ENCODE results near the gene GFRAL. TPM values are rescaled to one million over a fixed set of nuclear protein-coding genes. Genes with fewer than 3 reads are reported as not detected.
"Not testable (repeated sequence)": the region's sequence is repeated elsewhere in the genome, so short reads cannot be mapped to it uniquely, and the experiment has no call there.

GFRAL gene
- total RNA-seq, 4 donors from 2014 or later: not detected

- WGBS, 2 donors: 72 to 83% methylated on average over 2 of the region's 2 CpGs
- TF ChIP-seq POLR2A (IDR thresholded peaks at IDR 0.05): no peak
- no peak for TF ChIP-seq CTCF (IDR thresholded peaks at IDR 0.05)
- H3K27ac ChIP-seq: no peak overlapping the region
- H3K36me3 ChIP-seq: no peaks in the 10 kb centered on the region
- no peak for DNase-seq
- no peak overlapping the region for H3K4me3 ChIP-seq
- H3K4me1 ChIP-seq: no peaks in the 10 kb centered on the region
- no peaks in the 10 kb centered on the region for H3K9me3 ChIP-seq
- intact Hi-C loops (cut with DNase I): no loop called here
- H3K27me3 ChIP-seq: no peaks in the 10 kb centered on the region
These were observed 36.5 kb upstream of the GFRAL start for GRCh38 chr6:55290736-55291135.

GRCh38 chr6:55293116-55293515 is 34.2 kb upstream of the GFRAL start:
- H3K9me3 ChIP-seq: no peaks in the 10 kb centered on the region
- intact Hi-C loops (cut with DNase I): no loop called here
- no peak overlapping the region for H3K4me3 ChIP-seq
- 37 to 56% methylated on average over 2 of the region's 2 CpGs for WGBS, 2 donors
- no peaks in the 10 kb centered on the region for H3K36me3 ChIP-seq
- no peak for DNase-seq
- TF ChIP-seq POLR2A (IDR thresholded peaks at IDR 0.05): no peak
- TF ChIP-seq CTCF (IDR thresholded peaks at IDR 0.05): peak in 1 of 6 experiments; percentile 22
- H3K4me1 ChIP-seq: no peaks in the 10 kb centered on the region
- H3K27me3 ChIP-seq: no peaks in the 10 kb centered on the region
- no peak overlapping the region for H3K27ac ChIP-seq

DNA sequence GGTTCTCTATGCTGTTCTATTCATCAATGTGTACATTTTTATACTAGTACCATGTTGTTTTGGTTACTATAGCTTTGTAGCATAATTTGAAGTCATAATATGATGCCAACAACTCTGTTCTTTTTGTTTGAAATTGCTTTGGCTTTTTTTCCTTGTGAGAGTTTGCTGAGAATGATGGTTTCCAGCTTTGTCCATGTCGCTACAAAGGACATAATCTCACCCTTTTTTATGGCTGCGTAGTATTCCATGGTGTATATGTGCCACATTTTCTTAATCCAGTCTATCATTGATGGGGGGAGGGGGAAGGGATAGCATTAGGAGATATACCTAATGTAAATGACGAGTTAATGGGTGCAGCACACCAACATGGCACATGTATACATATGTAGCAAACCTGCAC is 30.1 kb upstream of the GFRAL start:
- H3K27me3 ChIP-seq; H3K36me3 ChIP-seq; DNase-seq; H3K4me3 ChIP-seq; H3K9me3 ChIP-seq; H3K4me1 ChIP-seq; H3K27ac ChIP-seq; intact Hi-C loops (cut with DNase I): not testable (repeated sequence)
- WGBS, 2 donors: 84 to 90% methylated on average over 3 of the region's 3 CpGs

GRCh38 chr6:55299286-55299985 is 27.8 kb upstream of the GFRAL start:
- H3K4me1 ChIP-seq: no peaks in the 10 kb centered on the region
- H3K27me3 ChIP-seq: no peaks in the 10 kb centered on the region
- no peak overlapping the region for H3K4me3 ChIP-seq
- intact Hi-C loops (cut with DNase I): no loop called here
- DNase-seq: no peak
- WGBS, 2 donors: 78 to 83% methylated on average over 5 of the region's 5 CpGs
- no peak overlapping the region for H3K27ac ChIP-seq
- H3K9me3 ChIP-seq: no peaks in the 10 kb centered on the region
- no peaks in the 10 kb centered on the region for H3K36me3 ChIP-seq
- TF ChIP-seq POLR2A (IDR thresholded peaks at IDR 0.05) (no peak), CTCF (IDR thresholded peaks at IDR 0.05) (no peak)

GRCh38 chr6:55304747-55305146 is 22.5 kb upstream of the GFRAL start:
- DNase-seq: no peak
- Histone ChIP-seq H3K4me1 (no peaks in the 10 kb centered on the region), H3K27me3 (no peaks in the 10 kb centered on the region), H3K4me3 (no peak overlapping the region), H3K36me3 (no peaks in the 10 kb centered on the region), H3K9me3 (no peaks in the 10 kb centered on the region), H3K27ac (no peak overlapping the region)
- intact Hi-C loops (cut with DNase I): no loop called here
- TF ChIP-seq CTCF (IDR thresholded peaks at IDR 0.05) (no peak), POLR2A (IDR thresholded peaks at IDR 0.05) (no peak)
- 50 to 57% methylated on average over 1 of the region's 1 CpG for WGBS, 2 donors

Data from esophagus squamous epithelium (tissue), 5 donors.